ENCODE data around the gene TMEM63C.

TMEM63C gene

DNA sequence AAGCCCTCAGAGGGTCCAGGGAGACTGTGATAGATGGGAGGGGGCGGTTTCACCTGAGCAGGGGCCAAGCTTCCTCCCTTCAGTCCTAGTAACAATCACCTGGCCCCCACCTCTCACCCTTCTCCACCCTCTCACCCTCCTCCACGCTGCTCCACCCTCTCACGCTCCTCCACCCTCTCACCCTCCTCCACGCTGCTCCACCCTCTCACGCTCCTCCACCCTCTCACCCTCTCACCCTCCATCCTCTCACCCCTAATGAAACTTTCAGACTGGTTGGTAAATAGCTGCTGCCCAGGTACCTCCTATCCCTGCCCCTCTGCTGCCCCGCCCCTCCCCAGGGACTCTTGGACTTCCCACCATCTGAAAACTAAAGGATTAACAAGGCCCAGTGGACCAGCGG is 55.2 kb downstream of the TMEM63C start:
- Histone ChIP-seq H3K4me2 (ENCODE audit: low read depth, low read length, poor library complexity, severe bottlenecking) (no peak overlapping the region), H3K4me3 (ENCODE audit: low read length, poor library complexity, severe bottlenecking) (no peak overlapping the region), H3K79me2 (ENCODE audit: insufficient read depth, low read length) (no peaks in the 10 kb centered on the region), H3K27me3 (ENCODE audit: insufficient read depth, low read length, poor library complexity, severe bottlenecking) (no peaks in the 10 kb centered on the region), H2AFZ (ENCODE audit: low read length) (no peak overlapping the region), H3K9ac (ENCODE audit: low read depth, low read length, poor library complexity, severe bottlenecking) (no peak overlapping the region), H3K9me2 (replicated peaks; ENCODE audit: low read depth, low read length) (no peaks in the 10 kb centered on the region), H3K9me3 (ENCODE audit: insufficient read depth, low read depth, low read length) (no peaks in the 10 kb centered on the region), H3K36me3 (ENCODE audit: insufficient read depth, low read length) (no peaks in the 10 kb centered on the region), H3K4me1 (ENCODE audit: insufficient read depth, low read length, poor library complexity, severe bottlenecking) (no peaks in the 10 kb centered on the region), H4K20me1 (ENCODE audit: insufficient read depth, low read length, poor library complexity, severe bottlenecking) (no peaks in the 10 kb centered on the region), H3F3A (ENCODE audit: low read depth) (no peaks in the 10 kb centered on the region)
- TF ChIP-seq, protein P1, sequence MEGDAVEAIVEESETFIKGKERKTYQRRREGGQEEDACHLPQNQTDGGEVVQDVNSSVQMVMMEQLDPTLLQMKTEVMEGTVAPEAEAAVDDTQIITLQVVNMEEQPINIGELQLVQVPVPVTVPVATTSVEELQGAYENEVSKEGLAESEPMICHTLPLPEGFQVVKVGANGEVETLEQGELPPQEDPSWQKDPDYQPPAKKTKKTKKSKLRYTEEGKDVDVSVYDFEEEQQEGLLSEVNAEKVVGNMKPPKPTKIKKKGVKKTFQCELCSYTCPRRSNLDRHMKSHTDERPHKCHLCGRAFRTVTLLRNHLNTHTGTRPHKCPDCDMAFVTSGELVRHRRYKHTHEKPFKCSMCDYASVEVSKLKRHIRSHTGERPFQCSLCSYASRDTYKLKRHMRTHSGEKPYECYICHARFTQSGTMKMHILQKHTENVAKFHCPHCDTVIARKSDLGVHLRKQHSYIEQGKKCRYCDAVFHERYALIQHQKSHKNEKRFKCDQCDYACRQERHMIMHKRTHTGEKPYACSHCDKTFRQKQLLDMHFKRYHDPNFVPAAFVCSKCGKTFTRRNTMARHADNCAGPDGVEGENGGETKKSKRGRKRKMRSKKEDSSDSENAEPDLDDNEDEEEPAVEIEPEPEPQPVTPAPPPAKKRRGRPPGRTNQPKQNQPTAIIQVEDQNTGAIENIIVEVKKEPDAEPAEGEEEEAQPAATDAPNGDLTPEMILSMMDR (conservative IDR thresholded peaks at IDR 0.05; ENCODE audit: low read length): no peak
- no peak for TF ChIP-seq EZH2phosphoT487 (IDR thresholded peaks at IDR 0.05; ENCODE audit: borderline replicate concordance)

DNA sequence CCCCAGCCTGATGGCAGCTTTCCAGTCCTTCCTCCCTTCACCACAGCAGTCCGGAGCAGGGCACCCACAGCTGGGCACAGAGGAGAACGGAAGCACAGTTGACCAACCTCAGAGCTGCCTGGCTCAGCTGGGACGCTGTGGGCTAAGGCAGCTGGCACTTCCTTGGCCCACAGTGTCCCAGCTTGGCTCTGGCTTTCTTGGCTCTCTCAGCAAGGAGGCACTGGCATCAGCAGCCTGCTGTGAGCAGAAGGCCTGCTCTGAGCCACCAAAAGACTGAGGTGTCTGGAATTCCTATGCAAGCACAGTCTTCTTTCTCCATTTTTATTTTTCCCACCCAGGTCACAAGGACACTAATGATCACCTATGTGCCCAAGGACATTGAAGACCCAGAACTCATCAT is 56.8 kb downstream of the TMEM63C start:
- no peaks in the 10 kb centered on the region for H3K9me2 ChIP-seq (replicated peaks; ENCODE audit: low read depth, low read length)
- no peaks in the 10 kb centered on the region for H3K36me3 ChIP-seq (ENCODE audit: insufficient read depth, low read length)
- no peak overlapping the region for H3K9ac ChIP-seq (ENCODE audit: low read depth, low read length, poor library complexity, severe bottlenecking)
- H2AFZ ChIP-seq (ENCODE audit: low read length): no peak overlapping the region
- H3K79me2 ChIP-seq (ENCODE audit: insufficient read depth, low read length): no peaks in the 10 kb centered on the region
- H3F3A ChIP-seq (ENCODE audit: low read depth): no peaks in the 10 kb centered on the region
- H3K27me3 ChIP-seq (ENCODE audit: insufficient read depth, low read length, poor library complexity, severe bottlenecking): no peaks in the 10 kb centered on the region
- TF ChIP-seq EZH2phosphoT487 (IDR thresholded peaks at IDR 0.05; ENCODE audit: borderline replicate concordance): no peak
- TF ChIP-seq, protein P1 (conservative IDR thresholded peaks at IDR 0.05; ENCODE audit: low read length): no peak
- H4K20me1 ChIP-seq (ENCODE audit: insufficient read depth, low read length, poor library complexity, severe bottlenecking): no peaks in the 10 kb centered on the region
- no peak overlapping the region for H3K4me2 ChIP-seq (ENCODE audit: low read depth, low read length, poor library complexity, severe bottlenecking)
- no peaks in the 10 kb centered on the region for H3K9me3 ChIP-seq (ENCODE audit: insufficient read depth, low read depth, low read length)
- no peak overlapping the region for H3K4me3 ChIP-seq (ENCODE audit: low read length, poor library complexity, severe bottlenecking)
- no peaks in the 10 kb centered on the region for H3K4me1 ChIP-seq (ENCODE audit: insufficient read depth, low read length, poor library complexity, severe bottlenecking)

DNA sequence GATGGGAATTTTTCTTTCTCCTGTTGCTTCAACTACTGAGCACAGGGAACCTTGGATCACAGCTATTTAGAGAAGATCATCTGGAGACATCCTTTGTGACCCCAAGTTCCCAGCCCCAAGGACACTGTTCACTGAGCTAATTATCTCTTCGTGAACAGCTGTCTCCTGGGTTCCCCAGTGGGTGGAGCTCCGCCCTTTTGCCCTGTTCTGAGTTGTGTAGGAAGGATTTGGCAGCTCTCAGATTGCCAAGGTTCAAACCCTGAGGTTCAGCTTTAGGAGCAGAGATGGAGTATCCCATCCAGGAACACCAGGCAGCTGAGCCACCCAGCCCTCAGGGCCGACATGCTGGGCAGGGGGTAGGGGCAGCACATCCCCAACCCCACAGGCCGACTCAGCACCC is 57.4 kb downstream of the TMEM63C start:
- Histone ChIP-seq H3K79me2 (ENCODE audit: insufficient read depth, low read length) (no peaks in the 10 kb centered on the region), H3K36me3 (ENCODE audit: insufficient read depth, low read length) (no peaks in the 10 kb centered on the region), H3K4me1 (ENCODE audit: insufficient read depth, low read length, poor library complexity, severe bottlenecking) (no peaks in the 10 kb centered on the region), H3K9me3 (ENCODE audit: insufficient read depth, low read depth, low read length) (no peaks in the 10 kb centered on the region), H3F3A (ENCODE audit: low read depth) (no peaks in the 10 kb centered on the region), H3K27me3 (ENCODE audit: insufficient read depth, low read length, poor library complexity, severe bottlenecking) (no peaks in the 10 kb centered on the region), H3K4me2 (ENCODE audit: low read depth, low read length, poor library complexity, severe bottlenecking) (no peak overlapping the region), H2AFZ (ENCODE audit: low read length) (no peak overlapping the region), H3K9me2 (replicated peaks; ENCODE audit: low read depth, low read length) (no peaks in the 10 kb centered on the region), H4K20me1 (ENCODE audit: insufficient read depth, low read length, poor library complexity, severe bottlenecking) (no peaks in the 10 kb centered on the region), H3K9ac (ENCODE audit: low read depth, low read length, poor library complexity, severe bottlenecking) (no peak overlapping the region), H3K4me3 (ENCODE audit: low read length, poor library complexity, severe bottlenecking) (no peak overlapping the region)
- TF ChIP-seq EZH2phosphoT487 (IDR thresholded peaks at IDR 0.05; ENCODE audit: borderline replicate concordance): no peak
- TF ChIP-seq, protein P1 (conservative IDR thresholded peaks at IDR 0.05; ENCODE audit: low read length): no peak
